GM19193 (cell line): ENCODE measurements around the gene AIRE.
"Not testable (repeated sequence)": the region's sequence is repeated elsewhere in the genome, so short reads cannot be mapped to it uniquely, and the experiment has no call there.

ENCODE experiments used
- POLR2A ChIP-seq: IDR thresholded peaks from 4 replicates; pipeline ENCODE4 v1.6.1; 2011; ENCODE audit not compliant: insufficient read depth, insufficient read length; ENCODE audit errors: extremely low read depth

Gene AIRE

DNA sequence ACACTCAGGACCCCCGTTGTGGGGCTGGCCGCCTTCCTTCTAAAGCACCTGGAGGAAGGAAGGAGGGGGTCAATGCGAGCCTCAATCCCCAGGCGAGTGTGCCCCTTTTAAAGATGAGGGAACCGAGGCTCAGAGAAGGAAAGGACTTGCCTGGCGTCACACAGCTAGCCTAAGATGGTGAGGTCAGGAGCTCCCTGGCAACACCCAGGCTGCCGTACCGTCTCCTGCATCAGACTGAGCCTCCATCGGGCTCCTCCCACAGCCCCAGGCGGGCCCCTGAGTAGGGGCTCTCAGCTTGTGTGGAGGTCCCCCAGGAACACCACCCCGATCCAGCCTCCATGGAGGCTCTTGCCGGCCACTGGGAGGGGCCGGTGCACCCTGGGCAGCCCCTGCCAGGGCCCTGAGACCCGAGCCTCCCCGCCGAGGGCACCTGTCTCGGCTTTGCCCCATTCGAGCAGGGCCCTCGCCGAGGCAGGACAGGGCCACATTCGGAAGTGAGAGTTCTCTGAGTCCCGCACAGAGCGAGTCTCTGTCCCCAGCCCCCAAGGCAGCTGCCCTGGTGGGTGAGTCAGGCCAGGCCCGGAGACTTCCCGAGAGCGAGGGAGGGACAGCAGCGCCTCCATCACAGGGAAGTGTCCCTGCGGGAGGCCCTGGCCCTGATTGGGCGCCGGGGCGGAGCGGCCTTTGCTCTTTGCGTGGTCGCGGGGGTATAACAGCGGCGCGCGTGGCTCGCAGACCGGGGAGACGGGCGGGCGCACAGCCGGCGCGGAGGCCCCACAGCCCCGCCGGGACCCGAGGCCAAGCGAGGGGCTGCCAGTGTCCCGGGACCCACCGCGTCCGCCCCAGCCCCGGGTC lies at the start of gene AIRE:
Gene AIRE (plus strand): TSS at position 739 of the 855 bp plus-strand sequence. CDS start 131 bp downstream, outside the sequence.
- TF ChIP-seq POLR2A = no peak

DNA sequence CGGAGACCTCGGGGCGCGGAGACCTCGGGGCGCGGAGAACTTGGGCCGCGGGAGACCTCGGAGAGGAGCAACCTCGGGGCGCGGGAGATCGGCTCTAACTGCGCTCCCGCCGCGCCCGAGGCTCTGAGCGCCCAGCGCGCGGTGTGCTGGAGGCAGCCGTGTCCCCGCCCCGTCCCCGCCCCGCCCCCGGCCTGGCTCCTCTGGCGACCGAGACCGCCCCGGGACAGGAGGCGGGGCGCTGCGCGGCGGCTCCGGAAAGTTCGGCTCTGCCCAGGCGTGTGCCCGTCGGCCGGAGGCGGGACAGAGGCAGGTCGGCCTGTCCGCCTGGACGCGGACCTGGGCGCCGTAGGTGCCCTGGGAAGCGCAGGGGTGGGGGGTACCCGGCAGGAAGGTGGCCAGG lies 44.8 kb upstream of the AIRE start, which contains the start of gene ICOSLG:
Gene ICOSLG (minus strand): TSS at position 102 of the 400 bp plus-strand sequence. CDS start 126 bp downstream, outside the sequence.
- TF ChIP-seq POLR2A = not testable (repeated sequence)

DNA sequence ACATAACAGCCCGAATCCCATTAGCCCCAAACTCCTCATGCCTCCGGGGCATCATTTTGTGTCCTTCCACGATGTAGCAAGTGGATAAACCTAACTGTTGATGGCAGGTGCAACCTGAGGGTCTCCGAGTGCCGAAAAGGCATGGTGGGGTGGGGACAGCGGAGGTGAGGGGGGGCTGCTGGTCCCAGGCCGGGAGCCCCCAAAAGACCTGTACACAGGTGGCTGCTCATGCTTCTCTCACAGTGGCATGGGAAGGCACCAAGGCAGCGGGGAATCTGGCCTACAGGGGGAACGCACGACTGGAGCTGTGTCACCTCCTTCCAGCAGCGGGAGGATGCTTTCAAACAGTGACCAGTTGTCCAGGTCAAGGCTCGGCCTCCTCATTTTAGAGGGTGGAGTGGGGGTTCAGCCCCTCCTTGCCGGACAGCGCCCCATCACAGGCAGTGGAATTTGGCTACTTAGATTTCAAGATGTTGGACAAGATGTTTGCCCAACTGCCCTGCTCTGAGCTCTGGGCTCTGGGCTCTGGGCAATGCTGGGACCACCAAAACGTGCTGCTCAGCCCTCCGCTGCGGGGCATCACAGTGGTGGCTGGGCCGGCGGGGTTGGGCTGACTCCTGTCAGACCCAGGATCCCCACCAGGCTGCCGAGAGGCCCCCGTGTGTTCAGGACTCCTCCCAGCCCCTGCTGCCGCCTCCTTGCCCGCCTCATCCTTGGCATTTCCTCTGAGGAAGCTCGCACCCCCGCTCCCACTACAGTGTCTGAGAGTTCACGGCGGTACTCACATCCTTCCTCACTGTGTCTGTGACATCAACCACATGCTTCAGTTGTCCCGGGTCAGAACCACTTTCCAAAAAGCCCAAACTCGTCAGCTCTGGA lies 31.6 kb upstream of the AIRE start:
- TF ChIP-seq POLR2A = no peak

DNA sequence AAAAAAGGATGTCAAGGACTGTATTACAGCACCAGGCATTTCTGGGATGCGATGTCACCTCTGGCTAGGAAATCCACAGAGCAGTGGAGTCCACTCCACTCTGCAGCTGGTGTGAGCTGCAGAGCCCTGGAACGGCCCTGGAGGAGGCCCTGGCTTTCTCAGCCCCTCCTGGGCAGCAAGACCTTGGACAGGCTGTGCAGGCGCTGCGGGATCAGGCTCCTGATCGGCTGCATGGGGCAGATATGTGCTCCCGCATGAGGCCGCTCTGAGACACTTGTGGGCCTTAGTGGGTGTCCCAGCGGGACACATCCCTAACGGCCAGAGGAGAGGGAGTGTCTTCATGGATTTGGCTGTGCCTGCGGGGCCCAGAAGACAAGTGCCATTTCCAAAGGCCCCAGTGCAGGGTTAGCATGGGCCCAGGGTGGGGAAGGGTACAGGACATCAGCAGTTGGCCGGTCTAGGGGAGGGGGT lies 30.1 kb upstream of the AIRE start:
- TF ChIP-seq POLR2A = no peak

DNA sequence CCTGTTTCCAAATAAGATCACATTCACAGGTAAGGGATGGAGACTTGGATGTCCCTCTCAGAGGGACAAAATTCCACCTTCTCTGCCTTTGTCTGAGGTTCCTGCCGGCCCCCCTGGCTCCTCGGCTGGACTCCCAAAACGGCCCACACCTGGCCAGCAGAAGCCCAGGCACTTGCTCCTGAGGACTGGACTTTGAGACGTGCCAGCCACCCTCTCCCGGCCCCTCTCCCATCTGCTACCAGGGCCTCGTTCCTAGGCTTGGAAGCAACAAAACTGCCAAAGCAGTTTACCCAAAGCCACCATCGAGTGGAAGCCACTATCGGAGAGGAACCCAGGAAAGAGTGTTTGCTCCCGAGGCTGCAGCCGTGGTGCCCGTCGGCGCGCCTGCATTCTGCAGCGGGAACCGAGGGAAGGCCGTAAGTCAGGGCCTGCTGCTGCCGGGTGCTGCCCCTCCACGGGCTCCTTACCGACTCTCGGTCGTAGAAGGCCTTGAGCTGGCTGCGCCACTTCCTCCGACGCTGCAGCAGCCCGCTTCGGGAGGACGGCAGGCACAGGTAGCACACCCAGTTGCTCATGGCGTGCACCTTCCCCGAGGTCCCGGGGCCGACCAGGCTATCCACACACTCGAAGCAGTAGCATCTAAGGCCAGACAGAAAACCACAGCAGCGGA lies 27.5 kb upstream of the AIRE start:
- TF ChIP-seq POLR2A = no peak

DNA sequence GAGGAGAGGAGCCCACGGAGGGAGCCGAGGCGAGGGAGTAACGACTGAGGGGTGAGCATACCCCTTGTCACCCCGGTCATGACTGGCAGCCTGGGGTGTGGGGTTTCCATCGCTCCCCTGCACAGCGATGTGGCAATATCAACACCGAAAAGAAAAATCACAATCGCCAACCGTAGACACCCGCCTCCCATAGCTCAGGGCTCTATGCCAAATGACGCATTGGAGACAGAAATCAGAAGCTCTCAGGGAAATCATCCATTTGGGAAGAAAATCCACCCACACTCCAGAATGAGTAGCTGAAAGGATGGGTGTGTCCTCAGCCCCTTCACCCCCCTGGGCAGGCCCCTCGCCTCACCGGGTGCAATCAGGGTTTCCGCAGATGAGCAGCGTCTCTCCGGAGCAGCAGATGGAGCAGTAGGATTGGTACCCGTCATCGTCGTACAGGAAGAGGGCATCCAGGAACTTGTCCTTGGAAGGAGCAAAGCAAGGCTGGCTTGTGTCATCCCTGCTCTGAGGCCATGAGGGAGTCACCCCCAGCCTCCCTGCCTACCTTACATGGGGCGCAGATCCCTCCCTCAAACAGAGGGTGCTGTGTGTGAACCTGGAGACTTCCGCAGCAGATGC lies 26.5 kb upstream of the AIRE start:
- TF ChIP-seq POLR2A = no peak

DNA sequence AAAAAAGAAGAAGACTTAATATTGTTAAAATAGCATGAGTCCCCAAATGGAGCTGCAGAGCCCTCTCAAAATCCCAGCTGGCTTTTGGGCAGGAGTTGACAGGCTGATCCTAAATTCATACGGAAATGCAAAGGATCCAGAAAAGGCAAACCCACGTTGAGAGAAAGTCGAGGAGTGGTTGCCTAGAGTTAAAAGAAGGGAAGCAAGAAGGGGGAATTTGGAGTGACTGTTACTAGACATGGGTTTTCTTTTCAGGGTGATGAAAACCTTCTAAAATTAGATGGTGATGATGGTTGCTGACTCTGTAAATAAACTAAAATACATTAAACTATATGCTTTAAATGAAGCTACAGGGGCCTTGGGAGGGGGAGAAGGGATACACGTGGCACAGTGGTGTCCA lies 25.6 kb upstream of the AIRE start:
- no peak for TF ChIP-seq POLR2A

DNA sequence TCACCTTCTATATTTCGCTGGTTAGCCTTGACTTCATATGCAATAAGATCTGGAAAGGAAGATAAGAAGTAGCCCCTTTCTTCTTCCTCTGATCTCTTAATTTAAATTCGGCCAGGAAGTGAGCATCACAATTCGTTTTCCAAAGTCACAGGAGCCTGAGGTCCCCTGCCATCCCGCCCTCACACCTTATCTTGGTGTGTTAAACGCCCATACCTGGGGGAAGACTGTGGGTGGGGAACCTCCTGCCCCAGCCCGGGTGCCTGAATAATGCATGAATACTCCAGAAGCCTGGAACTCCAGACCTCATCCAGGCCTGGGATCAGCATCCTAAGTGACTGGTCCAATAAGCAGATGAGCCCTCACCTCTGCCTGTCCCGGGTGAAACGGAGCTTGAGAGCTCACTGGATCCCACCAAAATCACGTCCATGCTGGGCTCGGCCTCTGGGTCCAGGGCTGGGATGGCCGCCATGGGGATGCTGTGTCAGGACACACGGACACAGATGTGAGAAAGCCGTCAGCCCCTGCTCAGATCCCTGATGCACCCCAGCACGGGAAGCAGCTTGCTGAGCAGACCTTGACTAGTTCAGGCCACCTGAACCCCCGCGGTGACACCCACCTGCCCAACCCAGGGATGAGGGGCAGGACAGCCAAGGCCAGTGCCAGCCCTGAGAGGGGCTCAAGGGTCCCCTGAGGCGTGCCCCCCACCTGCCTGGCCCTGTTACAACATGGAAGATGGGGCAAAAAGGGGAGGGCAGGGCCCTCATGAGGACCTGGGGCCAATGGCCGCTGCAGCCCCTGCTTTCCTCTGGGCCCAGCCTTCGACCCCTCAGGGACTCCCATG lies 24.7 kb upstream of the AIRE start:
- TF ChIP-seq POLR2A = no peak

DNA sequence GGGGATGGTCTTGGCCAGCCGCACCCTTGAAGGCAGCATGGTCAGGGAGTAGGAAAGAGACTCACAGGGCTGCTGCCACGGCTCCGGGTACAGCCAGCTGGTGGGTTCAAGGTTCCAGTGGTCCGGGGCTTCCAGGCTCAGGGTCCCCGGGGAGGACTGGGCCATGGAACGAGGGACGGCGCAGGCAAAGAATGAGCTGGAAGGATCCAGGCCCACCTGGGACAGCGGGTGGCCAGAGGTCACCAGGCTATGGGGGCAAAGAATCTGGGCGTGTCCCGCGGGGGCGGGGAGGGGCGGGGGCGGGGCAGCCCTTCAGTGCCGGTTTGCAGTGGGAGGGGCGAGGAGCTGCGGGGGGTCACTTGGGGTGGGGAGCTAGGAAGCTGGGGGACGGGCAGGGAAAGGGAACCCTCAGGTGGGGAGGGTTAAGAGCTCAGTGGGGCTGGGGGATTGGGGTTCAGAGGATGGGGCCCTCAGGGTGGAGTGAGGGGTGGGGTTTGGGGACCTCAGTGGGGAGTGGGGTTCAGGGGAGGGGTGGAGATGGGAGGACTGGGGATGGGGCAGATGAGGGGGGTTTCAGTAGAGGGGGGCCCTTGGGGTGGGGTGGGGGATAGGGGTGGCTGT lies 23.9 kb upstream of the AIRE start, which contains the start of gene DNMT3L:
Gene DNMT3L (minus strand): TSS at position 223 of the 621 bp plus-strand sequence. CDS start 638 bp downstream, outside the sequence.
- no peak for TF ChIP-seq POLR2A

DNA sequence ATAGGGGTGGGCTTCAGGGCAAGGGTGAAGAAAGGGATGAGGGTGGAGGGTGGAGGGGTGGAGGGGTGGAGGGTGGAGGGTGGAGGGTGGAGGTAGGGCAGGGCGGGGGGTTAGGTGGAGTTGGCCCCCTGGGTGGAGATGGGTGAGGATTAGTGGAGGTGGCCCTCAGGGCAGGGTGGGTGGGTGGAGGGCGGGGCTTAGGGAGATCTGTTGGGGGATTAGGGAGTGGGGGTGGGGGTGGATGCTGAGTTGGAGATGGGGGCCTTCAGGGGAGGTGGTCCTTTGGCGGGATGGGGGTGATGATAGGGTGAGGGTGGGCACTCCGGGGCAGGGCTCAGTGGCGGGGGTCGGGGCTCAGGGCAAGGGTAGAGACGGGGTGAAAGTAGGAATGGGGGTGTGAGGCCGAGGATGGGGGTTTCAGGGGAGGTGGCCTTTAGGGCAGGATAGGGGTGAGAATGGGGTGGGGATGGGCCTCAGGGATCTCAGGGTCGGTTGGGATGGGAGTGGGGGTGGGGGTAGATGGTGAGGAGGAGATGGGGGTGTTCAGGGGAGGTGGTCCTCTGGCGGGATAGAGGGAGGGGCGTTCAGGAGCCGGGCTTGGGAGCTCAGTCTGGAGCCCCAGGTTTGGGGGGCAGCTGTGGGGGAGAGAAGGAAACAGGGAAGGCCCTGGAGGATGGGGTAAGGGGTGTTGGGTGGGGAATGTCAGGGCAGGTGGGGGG lies 23.2 kb upstream of the AIRE start:
- no peak for TF ChIP-seq POLR2A

DNA sequence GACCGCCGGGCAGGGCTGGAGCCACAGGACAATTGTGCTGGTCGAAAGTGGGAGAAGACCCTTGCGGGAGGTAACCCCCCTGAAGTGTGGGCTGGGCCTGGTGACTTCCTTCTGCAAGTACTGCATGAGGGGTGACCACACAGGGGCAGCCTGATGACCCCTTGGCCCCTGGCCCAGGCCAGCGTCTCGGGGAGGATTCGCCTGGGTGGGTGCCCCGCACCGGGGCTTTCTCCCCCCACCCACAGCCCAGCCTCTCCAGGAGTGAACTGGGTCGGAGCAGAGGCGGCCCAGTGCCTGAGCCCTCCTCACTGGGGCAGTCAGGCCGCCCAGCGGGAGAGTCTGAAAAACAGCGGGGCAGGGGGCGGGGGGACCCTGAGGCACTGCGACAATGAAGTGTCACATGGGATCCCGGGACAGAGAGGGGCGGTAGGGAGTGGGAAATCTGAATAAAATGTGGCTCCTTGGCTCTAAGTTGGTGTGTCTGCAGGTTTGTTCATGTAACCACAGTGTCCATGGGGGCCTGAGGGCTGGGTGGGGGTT lies 22.4 kb upstream of the AIRE start:
- no peak for TF ChIP-seq POLR2A

DNA sequence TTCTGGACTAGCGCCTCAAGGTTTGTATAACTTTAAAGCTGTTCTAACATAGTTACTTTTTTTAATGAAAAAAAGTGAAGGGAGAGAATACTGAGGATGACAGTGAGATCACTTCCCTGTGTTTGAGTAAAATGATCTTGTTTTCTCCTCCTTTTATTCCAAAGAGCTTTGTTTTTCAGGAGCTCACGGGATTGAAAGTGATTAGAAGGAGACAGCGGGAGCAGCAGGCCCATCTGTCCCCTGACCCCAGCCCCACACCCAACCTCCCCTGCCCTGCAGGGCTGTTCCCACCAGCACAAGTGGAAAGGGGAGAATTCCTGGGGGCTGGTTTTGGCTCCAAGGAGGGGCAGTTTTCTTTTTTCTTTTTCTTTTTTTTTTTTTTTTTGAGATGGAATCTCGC lies 21.9 kb upstream of the AIRE start:
- TF ChIP-seq POLR2A = no peak
